H1 (cell line): ENCODE measurements around the gene NRXN2. TPM values are rescaled to one million over a fixed set of nuclear protein-coding genes. Genes with fewer than 3 reads are reported as not detected.

Experiments
- CTCF ChIA-PET: fragments of 300-600 bp; sonication (Branson Sonifier 250); formaldehyde crosslinking; loops from one replicate; lab custom pipeline; 2021; ENCODE audit not compliant: partially characterized antibody; lab: Charles Lee
- POLR2A ChIA-PET: fragments of 300-600 bp; sonication (Branson Sonifier 250); formaldehyde crosslinking; loops from one replicate; lab custom pipeline; 2021; ENCODE audit warnings: inconsistent platforms; ENCODE audit not compliant: partially characterized antibody; lab: Charles Lee
- DNase-seq, 2 experiments: peaks; one replicate each; pipeline versions ENCODE4 v3.0.0 to v3.0.0-alpha.2; 2010 to 2022; ENCODE audit warnings: low spot score in 2 of 2, low read depth in 1 of 2, mixed read lengths in 1 of 2
- FAIRE-seq: peaks from 2 replicates; lab custom pipeline; 2011; peaks lifted over from hg19 to GRCh38; lab: Jason Lieb, UNC
- H2AFZ ChIP-seq: 2 replicates; pipeline ENCODE4 v1.8.1; 2012; ENCODE audit warnings: low read length, inconsistent platforms
- H2AK5ac ChIP-seq: 2 replicates; pipeline ENCODE4 v1.6.1; 2013; ENCODE audit warnings: low read depth, low read length
- H2BK120ac ChIP-seq: replicated peaks from 2 replicates; pipeline ENCODE3; 2013; ENCODE audit warnings: low read depth, low read length, inconsistent platforms
- H2BK12ac ChIP-seq: 2 replicates; pipeline ENCODE4 v1.6.1; 2013; ENCODE audit warnings: low read depth, low read length
- H2BK15ac ChIP-seq: 2 replicates; pipeline ENCODE4 v1.6.1; 2013; ENCODE audit warnings: low read length
- H2BK20ac ChIP-seq: 2 replicates; pipeline ENCODE4 v1.6.1; 2013; ENCODE audit warnings: low read length
- H2BK5ac ChIP-seq: 2 replicates; pipeline ENCODE4 v1.6.1; 2013; ENCODE audit warnings: low read depth, low read length
- H3K14ac ChIP-seq: 2 replicates; pipeline ENCODE4 v1.6.1; 2013; ENCODE audit warnings: inconsistent platforms; ENCODE audit not compliant: insufficient read length
- H3K18ac ChIP-seq: 2 replicates; pipeline ENCODE4 v1.6.1; 2013; ENCODE audit warnings: low read length; ENCODE audit errors: extremely low read depth
- H3K23ac ChIP-seq: 2 replicates; pipeline ENCODE4 v1.6.1; 2013; ENCODE audit warnings: inconsistent platforms; ENCODE audit not compliant: insufficient read length
- H3K23me2 ChIP-seq: 2 replicates; pipeline ENCODE4 v1.6.1; 2013; ENCODE audit warnings: low read depth, low read length
- H3K27ac ChIP-seq: 2 replicates; pipeline ENCODE4 v1.6.1; 2011; ENCODE audit warnings: low read depth, low read length, inconsistent platforms
- H3K27me3 ChIP-seq, 4 experiments: replicated peaks in 1 of 4; 1 replicate in 1 of 4; 2 replicates in 3 of 4; pipeline versions ENCODE4 v1.6.1 to v1.8.1; 2011 to 2013; ENCODE audit warnings: low read length in 3 of 4, mild to moderate bottlenecking in 3 of 4, inconsistent platforms in 2 of 4, mixed read lengths in 2 of 4, moderate library complexity in 1 of 4; ENCODE audit not compliant: control insufficient read depth in 3 of 4, insufficient read depth in 3 of 4; ENCODE audit errors: extremely low read depth in 1 of 4
- H3K36me3 ChIP-seq, 4 experiments: 2 replicates each; pipeline versions ENCODE4 v1.6.1 to v1.8.1; 2011 to 2013; ENCODE audit warnings: mild to moderate bottlenecking in 4 of 4, low read length in 3 of 4, moderate library complexity in 2 of 4, control low read depth in 1 of 4, inconsistent platforms in 1 of 4; ENCODE audit not compliant: insufficient read depth in 4 of 4, control insufficient read depth in 2 of 4
- H3K4ac ChIP-seq: replicated peaks from 2 replicates; pipeline ENCODE3; 2013; ENCODE audit warnings: low read length, low read depth, mixed read lengths, inconsistent platforms; ENCODE audit not compliant: insufficient read length
- H3K4me1 ChIP-seq, 4 experiments: replicated peaks in 1 of 4; 1 replicate in 1 of 4; 2 replicates in 3 of 4; pipeline versions ENCODE4 v1.6.1 to v1.8.1; 2011 to 2013; ENCODE audit warnings: low read length in 3 of 4, inconsistent platforms in 2 of 4, mixed read lengths in 1 of 4; ENCODE audit not compliant: insufficient read depth in 4 of 4, control insufficient read depth in 3 of 4
- H3K4me2 ChIP-seq, 2 experiments: 2 replicates each; pipeline versions ENCODE4 v1.6.1 to v1.8.1; 2011 to 2013; ENCODE audit warnings: low read depth in 2 of 2, low read length in 2 of 2, control low read depth in 1 of 2, inconsistent platforms in 1 of 2, mild to moderate bottlenecking in 1 of 2; ENCODE audit not compliant: insufficient read depth in 1 of 2
- H3K4me3 ChIP-seq, 4 experiments: fragments of 200-600, 300-600 bp in 1 of 4; sonication (generic), shearing (Covaris generic), sonication (Bioruptor Twin) in 1 of 4; 2 replicates each; pipeline versions ENCODE4 v1.5.1 to v1.8.1; 2011 to 2016; ENCODE audit warnings: low read length in 4 of 4, low read depth in 3 of 4, control low read depth in 2 of 4, inconsistent platforms in 2 of 4, mild to moderate bottlenecking in 2 of 4, mixed read lengths in 1 of 4, moderate library complexity in 1 of 4; ENCODE audit not compliant: insufficient read depth in 2 of 4; ENCODE audit errors: extremely low read depth in 1 of 4
- H3K56ac ChIP-seq: replicated peaks from 2 replicates; pipeline ENCODE3; 2013; ENCODE audit warnings: low read depth, mild to moderate bottlenecking, mixed read lengths, low read length, inconsistent platforms; ENCODE audit not compliant: insufficient read length
- H3K79me1 ChIP-seq: 2 replicates; pipeline ENCODE4 v1.6.1; 2013; ENCODE audit warnings: low read depth, low read length, control low read depth
- H3K79me2 ChIP-seq, 2 experiments: 2 replicates each; pipeline versions ENCODE4 v1.6.1 to v1.8.1; 2012 to 2013; ENCODE audit warnings: low read length in 2 of 2, mild to moderate bottlenecking in 2 of 2, inconsistent platforms in 1 of 2; ENCODE audit not compliant: insufficient read depth in 2 of 2, control insufficient read depth in 1 of 2
- H3K9ac ChIP-seq, 4 experiments: replicated peaks in 1 of 4; 1 replicate in 1 of 4; 2 replicates in 3 of 4; pipeline versions ENCODE4 v1.6.1 to v1.8.1; 2011 to 2013; ENCODE audit warnings: low read depth in 3 of 4, low read length in 3 of 4, control low read depth in 2 of 4, mild to moderate bottlenecking in 2 of 4, moderate library complexity in 2 of 4, inconsistent platforms in 1 of 4; ENCODE audit errors: extremely low read depth in 1 of 4
- H3K9me3 ChIP-seq, 2 experiments: 2 replicates each; pipeline versions ENCODE4 v1.6.1 to v1.8.1; 2012 to 2013; ENCODE audit warnings: mild to moderate bottlenecking in 2 of 2, moderate library complexity in 2 of 2, control low read depth in 1 of 2, inconsistent platforms in 1 of 2, low read depth in 1 of 2, low read length in 1 of 2, mixed read lengths in 1 of 2; ENCODE audit not compliant: insufficient read depth in 2 of 2
- H4K20me1 ChIP-seq, 2 experiments: replicated peaks in 1 of 2; 2 replicates each; pipeline versions ENCODE3 to v1.8.1; 2011 to 2013; ENCODE audit warnings: inconsistent platforms in 2 of 2, low read length in 2 of 2, mild to moderate bottlenecking in 1 of 2; ENCODE audit not compliant: insufficient read depth in 2 of 2, control insufficient read depth in 1 of 2
- H4K5ac ChIP-seq: 2 replicates; pipeline ENCODE4 v1.6.1; 2013; ENCODE audit warnings: low read length, low read depth, mixed read lengths, inconsistent platforms; ENCODE audit not compliant: insufficient read length
- H4K8ac ChIP-seq: 2 replicates; pipeline ENCODE4 v1.8.0; 2013; ENCODE audit warnings: mild to moderate bottlenecking, moderate library complexity, low read length, inconsistent platforms; ENCODE audit not compliant: insufficient read depth; ENCODE audit errors: extremely low read depth
- H4K91ac ChIP-seq: replicated peaks from 2 replicates; pipeline ENCODE3; 2013; ENCODE audit warnings: low read length, mixed read lengths, inconsistent platforms; ENCODE audit not compliant: insufficient read length
- CEBPB ChIP-seq: IDR thresholded peaks from 2 replicates; pipeline ENCODE4 v1.6.1; 2012; ENCODE audit warnings: low read depth, low read length
- EZH2 ChIP-seq: fragments of 200-600 bp; sonication (generic); IDR thresholded peaks from 2 replicates; pipeline ENCODE4 v1.7.1; 2012; ENCODE audit warnings: low read depth, mild to moderate bottlenecking, moderate library complexity, low read length, inconsistent platforms; ENCODE audit not compliant: severe bottlenecking
- WGBS, 2 experiments: shearing (Covaris generic) in 1 of 2; methylation state at CpG; one replicate each; pipeline versions ENCODE4 v1.1.6 to v1.1.7; 2013 to 2015; ENCODE audit warnings: low lambda C conversion rate in 2 of 2, mixed read lengths in 2 of 2, inconsistent platforms in 1 of 2, low coverage in 1 of 2, missing lambda C conversion rate in 1 of 2; ENCODE audit not compliant: insufficient replicate concordance in 2 of 2, insufficient coverage in 1 of 2, insufficient read length in 1 of 2; ENCODE audit errors: extremely low coverage in 1 of 2, missing lambda C conversion rate in 1 of 2; 5-methylcytosine and 5-hydroxymethylcytosine counted together
- polyA plus RNA-seq, 7 experiments: library from polyadenylated mRNA; depleted of rRNA in 3 of 7; stranded (reverse) in 5 of 7; unstranded in 2 of 7; fragments of >200 nt in 5 of 7; fragments of 200-250 nt in 2 of 7; gene quantifications; 1 replicate in 5 of 7; 2 replicates in 1 of 7; 4 replicates in 1 of 7; pipeline versions ENCODE4 v1.2.1 to v1.2.3, GENCODE V29; 2011 to 2013; ENCODE audit warnings: missing spikeins in 2 of 7, mixed read lengths in 2 of 7
- total RNA-seq: library from RNA; stranded (reverse); fragmentation: NEBNext Ultra II Directional; extraction: Animal tissue kit (Norgen Biotek cat#: 25700); gene quantifications from 2 replicates; pipeline ENCODE4 v1.2.1, GENCODE V29; 2021

NRXN2 gene
- total and polyA plus RNA-seq, 2 of the 8 experiments (the other 6 are each of a cell fraction or from before 2014, with no cell fraction given) = 1.3 to 11.5 TPM

- H3K18ac ChIP-seq = no peak overlapping the region
- DNase-seq (no peak), FAIRE-seq (no peak)
- no peak overlapping the region for H3K14ac ChIP-seq
- H2BK20ac ChIP-seq = no peak overlapping the region
- H3K4me1 ChIP-seq = no peaks in the 10 kb centered on the region; a peak in 1 of 7 replicates
- H3K4me2 ChIP-seq = no peak overlapping the region
- no peak overlapping the region for H4K91ac ChIP-seq
- no peak overlapping the region for H3K56ac ChIP-seq
- H4K8ac ChIP-seq = no peak overlapping the region
- no peaks in the 10 kb centered on the region for H3K79me2 ChIP-seq
- H4K20me1 ChIP-seq = peaks cover 0 to 3% of the 10 kb centered on the region in 2 experiments
- no peak overlapping the region for H2AFZ ChIP-seq
- no peak overlapping the region for H3K23ac ChIP-seq
- no peak overlapping the region for H3K9ac ChIP-seq
- H3K23me2 ChIP-seq = peaks cover 2% of the 10 kb centered on the region; the same call in 1 of the 2 replicates
- H3K4ac ChIP-seq = no peak overlapping the region
- no peak overlapping the region for H2AK5ac ChIP-seq
- no peak overlapping the region for H2BK5ac ChIP-seq
- H3K79me1 ChIP-seq = no peaks in the 10 kb centered on the region; the same call in 1 of the 2 replicates
- no peak overlapping the region for H2BK12ac ChIP-seq
- H3K9me3 ChIP-seq = no peaks in the 10 kb centered on the region
- H3K36me3 ChIP-seq = no peaks in the 10 kb centered on the region
- peaks cover 0 to 3% (median 0%) of the 10 kb centered on the region in 4 experiments; a peak in 3 of 7 replicates for H3K27me3 ChIP-seq
- H2BK15ac ChIP-seq = no peak overlapping the region
- ChIA-PET POLR2A (no interaction called here), CTCF (interaction anchor here (1.0 to 12.7 kb wide), 3 partner anchors 11 to 30 kb away, joined by 3 to 101 read pairs (median 23); no protein-coding TSS in a partner anchor)
- no peak overlapping the region for H3K4me3 ChIP-seq
- no peak overlapping the region for H2BK120ac ChIP-seq
- H3K27ac ChIP-seq = no peak overlapping the region
- WGBS, 2 experiments = 94% methylated on average over 2 of the region's 2 CpGs; no CpG with 5 or more reads in 1 of the 2 experiments
- H4K5ac ChIP-seq = no peak overlapping the region
- TF ChIP-seq CEBPB (no peak), EZH2 (no peak)
These were observed 46.8 kb downstream of the NRXN2 start for GRCh38 chr11:64676261-64676615.
